Left hindlimb (tissue), 1 donor: ENCODE measurements around the gene S100A7.
A peak's percentile ranks its signal among the peaks of the same experiment; 100 is the strongest.
"Not testable (repeated sequence)": the region's sequence is repeated elsewhere in the genome, so short reads cannot be mapped to it uniquely, and the experiment has no call there.

ENCODE experiments used
- DNase-seq: peaks from one replicate; pipeline ENCODE4 v3.0.0-alpha.2; 2018

Gene S100A7

GRCh38 chr1:153475282-153475681, 14.8 kb upstream of the S100A7 start:
- DNase-seq = no peak

- DNase-seq = no peak
These were observed 13.9 kb upstream of the S100A7 start for GRCh38 chr1:153474347-153474746.

- DNase-seq = no peak
These were observed 10.3 kb upstream of the S100A7 start for GRCh38 chr1:153470707-153471106.

GRCh38 chr1:153466908-153467307, 6.5 kb upstream of the S100A7 start:
- no peak for DNase-seq

DNA sequence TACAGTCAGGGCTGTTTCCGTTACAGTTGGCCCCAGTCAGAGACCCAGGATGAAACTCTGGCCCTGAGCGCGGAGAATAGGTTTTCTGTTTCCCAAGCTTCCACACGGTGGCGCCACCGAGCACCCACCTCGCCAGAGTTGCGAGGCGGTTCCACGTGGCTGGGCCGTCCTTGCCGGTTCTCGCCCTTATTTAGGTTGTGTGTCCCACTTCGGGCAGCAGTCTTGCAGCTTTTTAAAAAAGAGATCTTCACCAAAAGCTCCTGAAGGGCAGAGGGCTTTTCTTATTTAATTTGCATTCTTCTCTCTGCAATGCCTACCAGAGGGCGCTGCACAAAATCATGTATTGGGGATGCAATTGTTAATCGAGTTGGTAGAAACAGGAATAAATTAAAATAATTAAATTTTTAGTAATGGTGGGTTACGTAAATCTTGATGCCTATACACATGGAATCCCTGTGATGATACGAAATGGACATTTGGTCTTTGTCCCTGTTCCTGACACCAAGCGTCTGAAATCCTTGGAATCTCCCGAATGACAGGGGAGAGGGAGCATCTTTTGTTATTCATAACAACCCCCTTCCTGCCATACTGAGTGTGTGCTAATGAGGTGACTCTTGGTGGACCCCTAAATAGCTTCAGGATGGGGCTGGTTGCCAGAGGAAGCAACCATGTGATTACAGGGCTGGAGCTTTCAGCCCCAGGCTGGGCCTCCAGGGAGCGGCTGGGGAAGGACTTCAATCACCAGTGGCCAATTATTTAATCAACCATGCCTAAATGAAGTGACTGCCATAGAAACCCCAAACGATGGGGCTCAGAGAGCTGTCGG, 5.6 kb upstream of the S100A7 start:
- peak; percentile 54 for DNase-seq

- not testable (repeated sequence) for DNase-seq
These were observed 2.3 kb upstream of the S100A7 start for GRCh38 chr1:153462741-153463140.

- DNase-seq = no peak
These were observed 796 bp downstream of the S100A7 start for GRCh38 chr1:153459655-153460054.

GRCh38 chr1:153456396-153456795, 4.1 kb downstream of the S100A7 start:
- DNase-seq = no peak

- not testable (repeated sequence) for DNase-seq
These were observed 11.6 kb downstream of the S100A7 start for GRCh38 chr1:153448851-153449250.

DNA sequence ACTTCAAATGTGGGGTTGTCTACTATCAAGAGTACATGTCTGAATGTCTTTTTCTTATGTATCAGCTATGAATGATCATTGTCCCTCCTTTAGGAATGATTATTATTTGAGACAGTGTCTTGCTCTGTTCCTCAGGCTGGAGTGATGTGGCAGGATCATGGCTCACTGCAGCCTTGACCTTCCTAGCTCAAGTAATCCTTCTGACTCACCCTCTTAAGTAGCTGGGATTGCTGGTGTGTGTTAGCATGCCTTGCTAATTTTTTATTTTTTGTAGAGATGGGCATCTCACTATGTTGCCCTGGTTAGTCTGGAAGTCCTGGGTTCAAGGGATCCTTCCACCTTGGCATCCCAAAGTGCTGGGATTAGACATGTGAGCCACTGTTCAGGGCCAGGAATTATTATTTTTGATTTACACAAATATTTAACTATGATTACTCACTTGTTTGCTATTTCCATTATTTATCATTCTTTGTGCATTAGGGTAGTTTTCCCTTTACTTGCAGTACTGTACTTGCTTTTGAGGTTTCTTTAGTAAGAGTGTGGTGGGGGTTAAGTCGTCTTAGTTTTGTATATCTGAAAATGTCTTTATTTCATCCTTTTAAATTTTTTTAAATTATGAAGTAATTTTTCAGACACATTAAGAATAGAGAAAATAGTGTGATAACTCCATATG, 12.8 kb downstream of the S100A7 start:
- DNase-seq = no peak

DNA sequence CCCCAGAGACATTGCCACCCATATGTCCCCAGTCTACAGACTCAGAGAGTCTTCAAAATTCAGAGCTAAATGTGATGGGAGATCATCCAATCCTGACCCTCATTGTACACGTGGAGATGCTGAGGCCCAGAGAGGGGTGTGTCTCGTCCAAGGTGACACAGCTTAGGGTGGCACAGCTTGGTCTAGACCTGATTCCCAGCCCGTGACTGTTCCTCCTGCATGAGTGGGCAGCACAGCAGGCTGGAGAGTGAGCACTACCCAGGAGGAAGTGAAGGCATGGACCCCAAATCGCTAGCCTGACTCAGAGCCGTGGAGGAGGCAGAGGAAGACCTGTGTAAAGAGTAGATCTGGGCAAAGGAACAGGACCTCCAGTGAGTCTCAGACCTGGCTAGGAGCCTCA, 16.4 kb downstream of the S100A7 start:
- no peak for DNase-seq

- no peak for DNase-seq
These were observed 17.0 kb downstream of the S100A7 start for GRCh38 chr1:153443486-153443885.

DNA sequence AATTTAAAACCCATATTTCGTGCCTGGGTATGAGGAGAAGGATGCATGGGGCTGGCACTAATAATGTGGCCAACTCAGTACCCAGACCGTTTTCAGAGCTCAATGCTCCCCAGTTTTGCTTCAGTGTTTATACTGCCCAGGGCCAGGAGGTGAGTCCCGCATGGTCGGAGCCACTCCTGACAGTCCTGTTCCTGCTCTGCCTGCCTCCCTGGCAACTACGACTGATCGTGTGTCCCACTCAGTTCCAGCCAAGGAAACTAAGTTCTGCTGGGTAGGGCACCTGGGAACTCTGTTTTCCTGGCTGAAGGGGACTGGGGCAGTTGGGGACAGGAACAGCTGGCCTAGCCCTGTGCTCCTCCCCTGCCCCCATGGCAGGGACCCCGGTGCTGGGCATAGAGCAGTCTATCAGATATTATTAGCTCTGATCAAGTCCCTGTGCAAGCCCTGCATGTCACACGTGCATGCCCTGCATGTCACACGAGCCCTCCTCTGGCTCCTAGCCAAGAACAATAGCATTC, 19.2 kb downstream of the S100A7 start:
- no peak for DNase-seq

- DNase-seq = no peak
These were observed 21.2 kb downstream of the S100A7 start for GRCh38 chr1:153439273-153439672.

- DNase-seq = no peak
These were observed 21.9 kb downstream of the S100A7 start for GRCh38 chr1:153438599-153438998.

DNA sequence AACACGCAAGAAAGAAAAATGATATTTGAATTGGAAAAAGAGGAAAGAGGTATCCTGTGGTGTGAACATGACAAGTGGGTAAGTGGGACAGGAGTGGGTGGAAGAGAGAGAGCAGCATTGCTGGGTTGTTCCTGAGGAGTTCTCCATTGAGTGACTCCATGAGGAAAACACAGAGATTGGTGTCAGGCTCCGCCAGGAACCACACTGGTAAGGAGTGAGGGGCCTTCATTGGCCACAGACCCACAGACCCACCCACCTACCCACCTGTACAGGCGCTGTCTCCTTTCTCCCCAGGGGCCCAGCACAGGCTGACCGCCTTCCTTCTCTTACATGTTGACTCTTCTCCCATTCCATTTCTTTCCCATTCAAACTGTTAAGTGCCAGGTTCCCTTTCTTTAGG, 23.2 kb downstream of the S100A7 start:
- no peak for DNase-seq

- no peak for DNase-seq
These were observed 25.6 kb downstream of the S100A7 start for GRCh38 chr1:153434746-153435455.

GRCh38 chr1:153432874-153433681, 27.4 kb downstream of the S100A7 start:
- DNase-seq = no peak

- no peak for DNase-seq
These were observed 28.5 kb downstream of the S100A7 start for GRCh38 chr1:153431928-153432327.

- DNase-seq = no peak
These were observed 29.0 kb downstream of the S100A7 start for GRCh38 chr1:153431427-153431826.

DNA sequence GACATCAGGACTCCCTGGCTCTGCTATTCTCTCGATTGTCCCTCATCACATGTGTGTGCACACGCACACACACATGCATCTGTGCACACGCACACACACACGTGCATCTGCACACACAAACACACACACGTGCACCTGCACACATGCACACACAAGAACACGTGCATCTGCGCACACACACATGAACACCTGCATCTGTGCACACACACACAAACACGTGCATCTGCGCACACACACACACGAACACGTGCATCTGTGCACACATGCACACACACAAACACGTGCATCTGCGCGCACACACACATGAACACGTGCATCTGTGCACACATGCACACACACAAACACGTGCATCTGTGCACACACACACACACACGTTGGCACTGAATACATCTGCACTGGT, 29.4 kb downstream of the S100A7 start:
- DNase-seq = no peak

GRCh38 chr1:153430561-153430960, 29.9 kb downstream of the S100A7 start:
- no peak for DNase-seq

- DNase-seq = no peak
These were observed 30.3 kb downstream of the S100A7 start for GRCh38 chr1:153430166-153430553.
